K562 (cell line): Measurements from ENCODE around the gene C2CD2. TPM values are rescaled to one million over a fixed set of nuclear protein-coding genes. Genes with fewer than 3 reads are reported as not detected.

ENCODE experiments used
- ATF3 ChIP-seq, 2 experiments: fragments of 450-650 bp in 1 of 2; sonication (generic) in 1 of 2; formaldehyde crosslinking in 1 of 2; IDR thresholded peaks in 1 of 2; conservative IDR thresholded peaks in 1 of 2; 2 replicates each; pipeline versions ENCODE4 v1.6.1 to v1.8.1; 2016 to 2023; ENCODE audit warnings: mild to moderate bottlenecking in 2 of 2, moderate library complexity in 2 of 2, inconsistent platforms in 1 of 2, missing genetic modification reagents in 1 of 2
- ATF4 ChIP-seq: fragments of 450-650 bp; formaldehyde crosslinking; IDR thresholded peaks from 2 replicates; pipeline ENCODE4 v1.4.0; 2022; ENCODE audit warnings: mild to moderate bottlenecking, moderate library complexity
- BRF2 ChIP-seq: IDR thresholded peaks from 3 replicates; pipeline ENCODE4 v1.6.1; 2011; ENCODE audit warnings: borderline replicate concordance, mild to moderate bottlenecking; ENCODE audit not compliant: insufficient read length, insufficient read depth
- CC2D1A ChIP-seq: fragments of 450-650 bp; IDR thresholded peaks from 2 replicates; pipeline ENCODE4 v1.6.1; 2017; ENCODE audit warnings: mild to moderate bottlenecking
- ESRRB ChIP-seq: fragments of 250-450 bp; sonication (Bioruptor Pico); IDR thresholded peaks from 2 replicates; pipeline ENCODE4 v1.5.0; 2020; ENCODE audit warnings: mild to moderate bottlenecking, moderate library complexity, borderline replicate concordance
- FOSL1 ChIP-seq: fragments of 200-800 bp; sonication (Bioruptor generic); conservative IDR thresholded peaks from 2 replicates; pipeline ENCODE4 v1.6.1; 2016; ENCODE audit warnings: missing genetic modification characterization, missing compliant biosample characterization
- FOXA3 ChIP-seq, 2 experiments: fragments of 450-650 bp in 1 of 2; sonication (generic) in 1 of 2; formaldehyde crosslinking; IDR thresholded peaks in 1 of 2; conservative IDR thresholded peaks in 1 of 2; 2 replicates each; pipeline versions ENCODE4 v1.4.0 to v1.8.0; 2020 to 2022; ENCODE audit warnings: mild to moderate bottlenecking in 2 of 2, missing genetic modification reagents in 1 of 2
- HMBOX1 ChIP-seq: sonication (generic); IDR thresholded peaks from 2 replicates; pipeline ENCODE4 v1.6.1; 2016
- LEF1 ChIP-seq: fragments of 450-650 bp; IDR thresholded peaks from 2 replicates; pipeline ENCODE4 v1.6.1; 2016; ENCODE audit warnings: mild to moderate bottlenecking
- MEF2A ChIP-seq: IDR thresholded peaks from 2 replicates; pipeline ENCODE4 v1.6.1; 2011; ENCODE audit warnings: low read depth, mild to moderate bottlenecking, low read length, moderate library complexity; ENCODE audit not compliant: control insufficient read depth
- MEF2D ChIP-seq: conservative IDR thresholded peaks from 2 replicates; pipeline ENCODE4 v1.6.1; 2016; ENCODE audit warnings: low read depth, missing genetic modification characterization, missing compliant biosample characterization
- NR2F6 ChIP-seq: fragments of 450-650 bp; formaldehyde crosslinking; IDR thresholded peaks from 2 replicates; pipeline ENCODE4 v1.4.0; 2020; ENCODE audit warnings: mild to moderate bottlenecking
- SAFB ChIP-seq: fragments of 200-400 bp; formaldehyde crosslinking; IDR thresholded peaks from 2 replicates; pipeline ENCODE4 v1.6.1; 2017; ENCODE audit warnings: low read depth, low read length, borderline replicate concordance
- SMARCA5 ChIP-seq: fragments of 450-650 bp; IDR thresholded peaks from 2 replicates; pipeline ENCODE4 v1.6.1; 2016
- SOX6 ChIP-seq: fragments of 450-650 bp; IDR thresholded peaks from 2 replicates; pipeline ENCODE4 v1.6.1; 2014; ENCODE audit warnings: mild to moderate bottlenecking
- SRSF9 ChIP-seq: fragments of 200-400 bp; formaldehyde crosslinking; IDR thresholded peaks from 2 replicates; pipeline ENCODE4 v1.6.1; 2017; ENCODE audit warnings: low read depth, low read length, borderline replicate concordance
- STAT5A ChIP-seq: IDR thresholded peaks from 2 replicates; pipeline ENCODE4 v1.6.1; 2012; ENCODE audit warnings: low read length, inconsistent platforms, borderline replicate concordance
- TCF7 ChIP-seq: sonication (generic); IDR thresholded peaks from 2 replicates; pipeline ENCODE4 v1.6.1; 2016; ENCODE audit warnings: antibody characterized with exemption, borderline replicate concordance
- UBTF ChIP-seq, 2 experiments: IDR thresholded peaks; 2 replicates each; pipeline ENCODE4 v1.6.1; 2012; ENCODE audit warnings: improper control_type of control experiment in 2 of 2, low read depth in 2 of 2, low read length in 2 of 2, borderline replicate concordance in 1 of 2
- ZFX ChIP-seq: sonication (generic); formaldehyde crosslinking; IDR thresholded peaks from 2 replicates; pipeline ENCODE4 v1.8.0; 2022; ENCODE audit warnings: mild to moderate bottlenecking, missing genetic modification reagents, moderate library complexity
- ZNF175 ChIP-seq: fragments of 200-800 bp; sonication (Bioruptor generic); IDR thresholded peaks from 2 replicates; pipeline ENCODE4 v1.6.1; 2016; ENCODE audit warnings: low read depth, mild to moderate bottlenecking, missing genetic modification characterization, missing compliant biosample characterization
- ZSCAN29 ChIP-seq: fragments of 450-650 bp; IDR thresholded peaks from 2 replicates; pipeline ENCODE4 v1.6.1; 2017
- polyA plus RNA-seq, 8 experiments: library from polyadenylated mRNA; depleted of rRNA in 4 of 8; stranded (reverse) in 5 of 8; unstranded in 3 of 8; fragments of >200 nt; fragmentation: Nextera tagmentation in 2 of 8; fragmentation: Illumina TruSeq in 1 of 8; extraction: Ambion mirVana in 2 of 8; extraction: Trizol in 1 of 8; gene quantifications; 2 replicates each; pipeline versions ENCODE4 v1.2.1 to v1.2.3, GENCODE V29; 2011 to 2014; ENCODE audit warnings: inconsistent platforms in 1 of 8, missing spikeins in 1 of 8
- total RNA-seq, 7 experiments: library from RNA; depleted of rRNA in 6 of 7; stranded (reverse); fragments of >200 nt in 6 of 7; fragmentation: Illumina TruSeq in 2 of 7; extraction: Trizol in 2 of 7; gene quantifications; 2 replicates each; pipeline versions ENCODE4 v1.2.1 to v1.2.3, GENCODE V29; 2011 to 2021; ENCODE audit warnings: low replicate concordance in 1 of 7

Gene C2CD2
- total and polyA plus RNA-seq, 9 of the 15 experiments (the other 6 are each of a cell fraction or from before 2014, with no cell fraction given) = 1.3 to 21.6 (median 12.1) TPM

- TF ChIP-seq HMBOX1 = peak; percentile 89
- peak in 1 of 2 experiments; percentile 64; a peak in 1 of 4 replicates for TF ChIP-seq UBTF (IDR thresholded peaks at IDR 0.05; ENCODE audit: borderline replicate concordance in 1 of 2, low read depth in 2 of 2, low read length in 2 of 2)
- TF ChIP-seq SOX6 = peak; percentile 88
- TF ChIP-seq MEF2D (tag) = peak; percentile 58; the same call in 1 of the 2 replicates
- TF ChIP-seq NR2F6 (CRISPR knock-in tag) = no peak
- TF ChIP-seq ESRRB (CRISPR knock-in tag) = no peak
- TF ChIP-seq ZSCAN29 = no peak
- peak; percentile 84 for TF ChIP-seq CC2D1A
- no peak for TF ChIP-seq BRF2
- no peak for TF ChIP-seq TCF7
- TF ChIP-seq SRSF9 = no peak
- no peak for TF ChIP-seq SMARCA5
- peak; percentile 72 for TF ChIP-seq STAT5A
- no peak for TF ChIP-seq SAFB
- TF ChIP-seq ATF3 (IDR thresholded peaks at IDR 0.05) = peak; percentile 59; the same call in 1 of the 2 replicates
- TF ChIP-seq ATF3 (CRISPR knock-in tag; conservative IDR thresholded peaks at IDR 0.05) = no peak
- peak; percentile 70 for TF ChIP-seq ATF4
- 0 out of 2 replicates have a peak, but pooled peaks have one; percentile 43 for TF ChIP-seq ZFX (CRISPR knock-in tag)
- peak; percentile 47 for TF ChIP-seq MEF2A
- TF ChIP-seq ZNF175 (CRISPR knock-in tag) = no peak
- peak; percentile 96 for TF ChIP-seq FOSL1 (tag)
- peak in 1 of 2 experiments; percentile 61; a peak in 2 of 4 replicates for TF ChIP-seq FOXA3 (CRISPR knock-in tag; conservative IDR thresholded peaks at IDR 0.05 in 1 of 2, IDR thresholded peaks at IDR 0.05 in 1 of 2)
- TF ChIP-seq LEF1 = peak; percentile 68
Observed at GRCh38 chr21:41894922-41895557, 58.8 kb downstream of the C2CD2 start (continued).
